Duodenal mucosa (tissue), 2 donors: ENCODE measurements around the gene PUS3.
"Not testable (repeated sequence)": the region's sequence is repeated elsewhere in the genome, so short reads cannot be mapped to it uniquely, and the experiment has no call there.

Source experiments
- H3K27ac ChIP-seq: one replicate; pipeline ENCODE4 v1.7.0; 2013; ENCODE audit warnings: low read depth, low read length
- H3K27me3 ChIP-seq, 2 donors: one replicate each; pipeline ENCODE4 v1.7.0; 2013; ENCODE audit warnings: low read length in 2 of 2, control low read depth in 1 of 2; ENCODE audit not compliant: insufficient read depth in 2 of 2, control insufficient read depth in 1 of 2
- H3K36me3 ChIP-seq, 2 donors: one replicate each; pipeline ENCODE4 v1.7.0; 2013; ENCODE audit warnings: low read length in 2 of 2, control low read depth in 1 of 2; ENCODE audit not compliant: insufficient read depth in 2 of 2, control insufficient read depth in 1 of 2
- H3K4me1 ChIP-seq, 2 donors: one replicate each; pipeline ENCODE4 v1.7.0; 2013; ENCODE audit warnings: low read length in 2 of 2, control low read depth in 1 of 2; ENCODE audit not compliant: insufficient read depth in 2 of 2, control insufficient read depth in 1 of 2
- H3K4me3 ChIP-seq, 2 donors: one replicate each; pipeline ENCODE4 v1.7.0; 2013; ENCODE audit warnings: low read length in 2 of 2, low read depth in 1 of 2
- H3K9ac ChIP-seq, 2 donors: one replicate each; pipeline ENCODE4 v1.7.0; 2013; ENCODE audit warnings: low read length in 2 of 2, low read depth in 1 of 2
- H3K9me3 ChIP-seq, 2 donors: one replicate each; pipeline ENCODE4 v1.7.0; 2013; ENCODE audit warnings: low read length in 2 of 2, control low read depth in 1 of 2; ENCODE audit not compliant: control insufficient read depth in 1 of 2

Gene PUS3

DNA sequence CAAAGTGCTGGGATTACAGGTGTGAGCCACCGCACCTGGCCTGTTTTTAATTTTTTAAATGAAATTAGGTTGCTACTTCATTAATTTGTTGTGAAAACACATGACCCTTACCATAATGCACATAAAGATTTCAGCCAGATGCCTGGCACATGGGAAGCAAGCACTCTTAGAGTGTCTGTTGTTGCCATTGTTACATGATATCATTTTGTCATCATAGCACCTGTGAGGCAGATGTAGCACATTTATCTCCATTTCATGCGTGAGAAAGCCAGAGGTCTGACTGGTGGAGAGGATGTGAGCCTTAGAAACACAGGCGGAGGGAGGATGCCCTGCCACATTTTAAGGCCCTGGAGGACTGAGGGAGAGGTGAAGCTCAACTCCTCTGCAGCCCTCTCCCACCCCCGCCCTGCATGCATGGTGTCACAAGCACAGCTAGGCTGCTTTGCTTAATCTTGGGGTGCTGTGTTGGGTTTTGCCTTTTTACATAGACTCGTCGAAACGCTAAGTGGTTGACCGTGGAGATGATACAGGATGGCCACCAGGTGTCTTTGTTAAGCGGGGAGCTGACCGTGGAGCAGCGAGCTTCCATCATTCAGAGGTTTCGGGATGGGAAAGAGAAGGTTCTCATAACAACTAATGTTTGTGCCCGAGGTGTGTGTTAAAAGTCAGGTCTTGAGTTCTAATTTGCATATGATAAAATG, 15.3 kb upstream of the PUS3 start:
- H3K36me3 ChIP-seq: no peaks in the 10 kb centered on the region
- no peak overlapping the region for H3K4me3 ChIP-seq
- H3K9ac ChIP-seq: no peak overlapping the region
- no peaks in the 10 kb centered on the region for H3K9me3 ChIP-seq
- H3K27ac ChIP-seq: no peak overlapping the region
- H3K4me1 ChIP-seq: peaks cover 6 to 12% of the 10 kb centered on the region in 2 donors
- no peaks in the 10 kb centered on the region for H3K27me3 ChIP-seq

DNA sequence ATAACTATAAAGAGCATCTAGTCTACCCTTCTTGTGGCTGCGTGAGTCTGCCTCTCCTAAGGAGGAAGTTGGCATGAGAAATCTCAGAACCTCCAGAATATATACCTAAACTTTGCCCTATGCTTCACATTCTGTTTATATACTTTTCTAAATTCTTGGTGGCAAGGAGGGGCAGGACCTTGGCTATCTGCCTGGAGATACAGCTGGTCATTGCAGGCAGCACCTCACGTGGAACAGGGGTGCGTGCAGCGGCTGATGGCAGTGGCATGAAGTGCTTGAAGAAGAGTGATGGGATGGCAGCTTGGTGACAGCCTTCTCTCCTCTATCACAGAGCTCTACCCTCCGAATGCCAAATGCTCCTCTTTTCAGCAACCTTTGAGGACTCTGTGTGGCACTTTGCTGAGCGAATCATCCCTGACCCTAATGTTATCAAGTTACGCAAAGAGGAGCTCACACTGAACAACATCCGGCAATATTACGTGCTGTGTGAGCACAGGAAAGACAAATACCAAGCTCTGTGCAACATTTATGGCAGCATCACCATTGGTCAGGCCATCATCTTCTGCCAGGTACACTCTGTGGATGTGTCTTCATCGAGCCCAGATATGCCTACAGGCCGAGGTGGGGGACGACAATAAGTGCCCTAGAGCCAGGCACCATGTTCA, 13.8 kb upstream of the PUS3 start:
- Histone ChIP-seq H3K27ac (no peak overlapping the region), H3K4me3 (no peak overlapping the region)

DNA sequence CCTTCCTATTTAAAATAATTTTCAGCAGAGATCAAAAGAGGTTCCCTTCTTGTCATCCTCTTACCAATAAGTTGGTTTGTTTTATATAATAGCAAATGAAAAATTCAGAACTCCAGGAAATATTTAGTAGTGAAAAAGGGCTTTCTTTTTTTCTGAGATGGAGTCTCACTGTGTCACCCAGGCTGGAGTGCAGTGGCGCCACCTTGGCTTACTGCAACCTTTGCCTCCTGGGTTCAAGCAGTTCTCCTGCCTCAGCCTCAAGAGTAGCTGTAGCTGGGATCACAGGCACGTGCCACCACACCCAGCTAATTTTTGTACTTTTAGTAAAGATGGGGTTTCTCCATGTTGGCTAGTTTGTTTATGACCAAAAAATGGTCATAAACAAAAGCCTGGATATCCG, 11.6 kb upstream of the PUS3 start:
- H3K27ac ChIP-seq, H3K4me1 ChIP-seq, H3K36me3 ChIP-seq, H3K9ac ChIP-seq, H3K9me3 ChIP-seq, H3K4me3 ChIP-seq, H3K27me3 ChIP-seq: not testable (repeated sequence)

More for the DNA sequence above, 13.8 kb upstream of the PUS3 start:
- Histone ChIP-seq H3K9me3 (no peaks in the 10 kb centered on the region), H3K36me3 (no peaks in the 10 kb centered on the region), H3K27me3 (no peaks in the 10 kb centered on the region), H3K9ac (no peak overlapping the region), H3K4me1 (peaks cover 6 to 12% of the 10 kb centered on the region in 2 donors)

DNA sequence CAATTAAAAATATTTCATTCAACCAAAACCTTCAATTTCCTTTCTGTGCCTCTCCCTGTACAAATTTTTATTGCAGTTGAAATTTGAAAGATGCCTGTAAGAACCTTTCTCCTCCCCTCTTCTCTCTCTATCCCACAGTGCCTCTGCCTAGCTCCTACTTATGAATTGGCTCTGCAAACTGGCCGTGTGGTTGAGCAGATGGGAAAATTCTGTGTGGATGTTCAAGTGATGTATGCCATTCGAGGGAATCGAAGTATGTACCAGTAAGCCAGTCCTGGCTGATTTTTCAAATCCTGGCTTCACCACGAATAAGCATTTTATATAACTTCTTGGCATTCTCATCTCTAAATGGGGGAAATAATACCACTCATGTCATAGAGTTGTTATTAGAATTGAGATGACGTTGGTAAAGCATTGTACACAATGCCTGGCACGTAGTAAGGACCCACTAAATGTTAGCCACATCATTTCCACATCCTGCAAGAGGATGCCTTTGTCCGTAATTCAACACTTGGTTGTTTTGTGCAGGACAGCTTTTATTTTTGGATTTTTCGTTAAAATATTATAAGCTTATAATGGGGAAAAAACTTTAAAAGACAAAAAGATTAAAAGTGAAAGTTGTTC, 7.3 kb upstream of the PUS3 start:
- no peaks in the 10 kb centered on the region for H3K36me3 ChIP-seq
- H3K27ac ChIP-seq: no peak overlapping the region
- H3K9me3 ChIP-seq: no peaks in the 10 kb centered on the region
- no peaks in the 10 kb centered on the region for H3K4me1 ChIP-seq
- H3K27me3 ChIP-seq: peaks cover 4 to 14% of the 10 kb centered on the region in 2 donors
- no peak overlapping the region for H3K9ac ChIP-seq
- H3K4me3 ChIP-seq: no peak overlapping the region

DNA sequence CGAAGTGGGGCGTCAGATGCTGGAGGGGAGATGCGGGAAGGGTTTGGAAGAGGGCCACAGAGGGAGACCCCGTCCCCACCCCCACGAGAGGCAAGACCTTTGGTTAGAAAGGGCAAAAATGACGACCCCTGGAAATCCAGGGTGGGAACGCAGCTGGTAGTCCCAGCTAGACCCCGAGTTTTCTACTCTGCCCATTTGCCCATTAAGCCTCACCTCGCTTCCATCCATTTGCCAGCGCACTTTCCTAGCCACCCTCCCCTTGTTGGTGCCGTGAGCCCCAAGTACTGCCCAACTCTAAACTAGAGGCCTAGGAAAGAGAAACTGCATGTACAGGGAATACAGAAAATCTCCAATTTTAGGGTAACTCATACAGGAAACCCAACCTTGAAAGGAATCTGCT, 1.7 kb upstream of the PUS3 start:
- Histone ChIP-seq H3K27me3 (peaks cover 17 to 29% of the 10 kb centered on the region in 2 donors), H3K27ac (no peak overlapping the region), H3K4me3 (no peak overlapping the region), H3K36me3 (peaks cover 0 to 4% of the 10 kb centered on the region in 2 donors), H3K9me3 (no peaks in the 10 kb centered on the region), H3K4me1 (peaks cover 9 to 17% of the 10 kb centered on the region in 2 donors), H3K9ac (no peak overlapping the region)

DNA sequence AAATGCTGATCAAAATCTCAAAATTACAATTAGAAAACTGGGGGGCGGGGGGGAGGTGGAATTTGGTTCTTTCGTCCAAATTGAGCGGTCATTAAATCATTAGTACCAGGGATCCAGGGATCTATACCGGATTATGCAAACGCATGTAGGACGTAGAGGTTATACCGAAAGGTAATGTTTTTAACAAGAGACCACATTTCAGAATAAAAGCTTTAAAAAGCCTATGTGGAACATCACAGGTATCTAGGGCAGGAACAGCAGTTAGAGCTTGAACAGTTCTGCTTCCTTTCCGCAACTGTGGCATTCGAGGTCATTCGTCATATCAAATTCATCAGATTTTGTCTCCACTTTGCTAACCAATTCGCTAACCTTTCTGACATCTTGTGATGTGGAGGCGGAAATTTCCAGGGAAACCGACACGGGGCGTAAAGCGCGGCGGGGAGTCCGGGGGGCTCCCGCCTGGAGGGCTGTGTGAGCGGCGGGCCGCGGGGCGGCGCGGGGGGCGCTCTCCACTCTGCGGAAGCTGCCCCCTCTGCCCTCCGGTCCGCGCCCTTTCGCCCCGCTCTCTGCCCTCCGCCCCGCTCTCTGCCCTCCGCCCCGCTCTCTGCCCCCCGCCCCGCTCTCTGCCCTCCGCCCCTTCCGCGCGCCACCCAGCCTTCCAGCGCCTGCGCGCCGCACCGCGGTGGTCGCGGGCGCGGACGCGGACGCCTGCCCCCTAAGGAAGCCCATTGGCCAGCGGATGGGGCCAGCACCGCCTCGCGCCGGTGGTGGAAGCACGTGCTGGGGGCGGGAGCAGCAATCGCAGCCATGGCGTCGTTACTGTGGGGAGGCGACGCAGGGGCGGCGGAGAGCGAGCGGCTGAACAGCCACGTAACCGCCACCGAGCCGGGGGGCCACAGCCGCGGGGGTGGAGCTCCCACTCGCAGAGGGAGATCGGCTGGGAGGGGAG, 979 bp upstream of the PUS3 start, which contains the start of gene DDX25:
Gene DDX25 (plus strand): TSS at position 798 of the 949 bp plus-strand sequence. CDS start 10 bp downstream, at position 808.
- H3K4me1 ChIP-seq: peaks cover 9 to 17% of the 10 kb centered on the region in 2 donors
- peaks cover 0 to 9% of the 10 kb centered on the region in 2 donors for H3K36me3 ChIP-seq
- peaks cover 17 to 26% of the 10 kb centered on the region in 2 donors for H3K27me3 ChIP-seq
- peak within 1 kb of the TSS; percentile 90 to 95 for H3K4me3 ChIP-seq
- H3K9me3 ChIP-seq: no peaks in the 10 kb centered on the region
- H3K27ac ChIP-seq: no peak within 1 kb of the TSS
- no peak within 1 kb of the TSS for H3K9ac ChIP-seq

DNA sequence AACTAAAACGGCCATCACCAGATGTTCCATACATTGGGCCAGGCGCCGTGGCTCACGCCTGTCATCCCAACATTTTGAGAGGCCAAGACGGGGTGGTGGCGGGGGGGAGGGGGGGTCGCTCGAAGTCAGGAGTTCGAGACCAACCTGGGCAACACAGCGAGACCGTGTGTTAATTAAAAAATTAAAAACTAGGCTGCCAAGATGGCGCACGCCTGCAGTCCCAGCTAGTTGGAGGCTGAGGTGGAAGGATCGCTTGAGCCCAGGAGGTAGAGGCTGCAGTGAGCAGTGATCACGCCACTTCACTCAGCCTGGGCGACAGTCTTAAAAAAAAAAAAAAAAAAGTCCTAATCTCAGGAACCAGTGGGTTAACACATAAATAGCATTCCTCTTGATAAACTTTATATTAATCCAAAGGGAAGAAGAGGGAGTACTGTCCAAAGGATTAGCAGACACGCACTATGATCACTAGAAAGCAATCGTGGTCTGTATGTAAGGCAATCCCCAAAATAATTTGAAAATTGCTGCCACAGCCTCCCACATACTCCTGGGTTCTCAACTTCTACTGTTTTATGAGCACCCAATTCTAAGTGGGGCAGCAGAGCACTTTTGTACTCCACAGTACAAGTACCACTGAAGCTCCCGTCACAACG, 604 bp downstream of the PUS3 start:
- Histone ChIP-seq H3K27ac (no peak overlapping the region), H3K9me3 (no peaks in the 10 kb centered on the region), H3K9ac (peak overlapping the region; percentile 83 to 87)

DNA sequence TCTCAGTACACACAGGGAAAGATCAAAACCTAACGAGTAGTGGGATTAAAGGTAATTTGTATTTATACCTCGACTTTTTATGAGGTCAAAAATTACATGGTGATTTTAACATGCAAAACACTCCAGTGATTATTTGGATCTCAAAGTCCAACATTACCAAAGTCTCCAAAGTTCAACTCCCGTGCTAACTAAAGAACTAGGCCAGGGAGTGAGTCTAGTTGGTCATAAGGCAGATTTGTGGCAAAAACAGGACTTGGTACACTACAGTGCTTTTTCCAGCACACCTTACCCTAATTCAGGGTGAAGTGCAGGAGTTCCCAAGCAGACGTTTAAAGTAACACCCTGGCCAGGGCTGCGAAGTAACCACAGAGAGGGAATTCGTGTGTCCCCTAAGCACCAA, 1.1 kb downstream of the PUS3 start:
- Histone ChIP-seq H3K27me3 (peaks cover 17 to 22% of the 10 kb centered on the region in 2 donors), H3K4me3 (no peak overlapping the region), H3K9ac (no peak overlapping the region), H3K4me1 (peaks cover 11 to 17% of the 10 kb centered on the region in 2 donors), H3K36me3 (peaks cover 0 to 9% of the 10 kb centered on the region in 2 donors), H3K9me3 (no peaks in the 10 kb centered on the region), H3K27ac (no peak overlapping the region)

More for the DNA sequence above, 604 bp downstream of the PUS3 start:
- Histone ChIP-seq H3K4me3 (peak overlapping the region; percentile 90 to 95), H3K4me1 (peaks cover 9 to 17% of the 10 kb centered on the region in 2 donors), H3K27me3 (peaks cover 17 to 22% of the 10 kb centered on the region in 2 donors), H3K36me3 (peaks cover 0 to 9% of the 10 kb centered on the region in 2 donors)

DNA sequence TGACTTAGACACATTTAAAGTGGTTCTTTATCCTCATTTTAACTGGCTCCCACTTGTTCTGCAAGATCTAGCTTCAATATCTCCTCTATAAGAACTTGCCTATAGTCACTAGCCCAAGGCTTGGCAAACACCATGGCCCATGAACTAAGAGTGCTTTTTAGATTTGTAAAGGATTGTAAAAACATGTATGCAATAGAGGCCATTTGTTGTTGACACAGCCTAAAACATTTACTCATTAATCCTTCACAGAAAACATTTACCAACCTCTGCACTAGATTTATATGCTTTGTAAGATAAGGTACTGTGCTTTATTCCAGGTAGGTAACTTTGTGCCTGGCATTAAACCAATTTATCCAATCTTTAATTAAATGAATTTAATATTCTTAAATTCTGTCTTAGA, 10.0 kb downstream of the PUS3 start:
- H3K4me1 ChIP-seq: peaks cover 10 to 15% of the 10 kb centered on the region in 2 donors
- no peaks in the 10 kb centered on the region for H3K27me3 ChIP-seq
- no peak overlapping the region for H3K9ac ChIP-seq
- H3K27ac ChIP-seq: no peak overlapping the region
- H3K9me3 ChIP-seq: no peaks in the 10 kb centered on the region
- H3K36me3 ChIP-seq: peaks cover 16 to 24% of the 10 kb centered on the region in 2 donors
- no peak overlapping the region for H3K4me3 ChIP-seq
